MM.1S (cell line): Measurements from ENCODE around the gene RERE.

Experiments used
- DNase-seq: peaks from one replicate; pipeline ENCODE4 v3.0.0-alpha.2; 2015
- H2AFZ ChIP-seq: fragments of 300-600 bp; sonication (generic); 2 replicates; pipeline ENCODE4 v1.6.0; 2016; ENCODE audit warnings: antibody characterized with exemption, low read length
- H3F3A ChIP-seq: fragments of 300-600 bp; sonication (generic); 2 replicates; pipeline ENCODE4 v1.6.1; 2016; ENCODE audit warnings: mild to moderate bottlenecking, antibody characterized with exemption, low read length, moderate library complexity, mixed read lengths; ENCODE audit not compliant: insufficient read depth
- H3K27ac ChIP-seq: fragments of 300-600 bp; sonication (generic); 2 replicates; pipeline ENCODE4 v1.5.1; 2016; ENCODE audit warnings: mild to moderate bottlenecking, low read length
- H3K27me3 ChIP-seq: fragments of 300-600 bp; sonication (generic); replicated peaks from 2 replicates; pipeline ENCODE4 v1.6.0; 2016; ENCODE audit warnings: low read length; ENCODE audit not compliant: insufficient read depth
- H3K36me3 ChIP-seq: fragments of 300-600 bp; sonication (generic); replicated peaks from 2 replicates; pipeline ENCODE4 v1.6.1; 2016; ENCODE audit warnings: mild to moderate bottlenecking, low read length, mixed read lengths; ENCODE audit not compliant: insufficient read depth
- H3K4me1 ChIP-seq: fragments of 300-600 bp; sonication (generic); 2 replicates; pipeline ENCODE4 v1.6.1; 2016; ENCODE audit warnings: low read length, mixed read lengths
- H3K4me2 ChIP-seq: fragments of 300-600 bp; sonication (generic); 2 replicates; pipeline ENCODE4 v1.6.0; 2016; ENCODE audit warnings: low read depth, low read length
- H3K4me3 ChIP-seq: fragments of 300-600 bp; sonication (generic); 2 replicates; pipeline ENCODE4 v1.5.1; 2016; ENCODE audit warnings: low read length, mixed read lengths
- H3K79me2 ChIP-seq: fragments of 300-600 bp; sonication (generic); 2 replicates; pipeline ENCODE4 v1.6.1; 2016; ENCODE audit warnings: mixed run types, low read length, mixed read lengths
- H3K9ac ChIP-seq: fragments of 300-600 bp; sonication (generic); 2 replicates; pipeline ENCODE4 v1.6.1; 2016; ENCODE audit warnings: low read length, mixed read lengths
- H3K9me2 ChIP-seq: fragments of 300-600 bp; sonication (generic); replicated peaks from 2 replicates; pipeline ENCODE4 v1.6.1; 2016; ENCODE audit warnings: mild to moderate bottlenecking, low read length, mixed read lengths; ENCODE audit not compliant: insufficient read depth
- H3K9me3 ChIP-seq: fragments of 300-600 bp; sonication (generic); replicated peaks from 2 replicates; pipeline ENCODE4 v1.6.1; 2016; ENCODE audit warnings: mild to moderate bottlenecking, low read length, mixed read lengths; ENCODE audit not compliant: insufficient read depth
- H4K20me1 ChIP-seq: fragments of 300-600 bp; sonication (generic); 2 replicates; pipeline ENCODE4 v1.6.1; 2016; ENCODE audit warnings: mild to moderate bottlenecking, low read length, moderate library complexity, mixed read lengths; ENCODE audit not compliant: insufficient read depth
- EZH2 ChIP-seq: fragments of 300-600 bp; sonication (generic); optimal IDR thresholded peaks from 2 replicates; pipeline ENCODE3; 2017; ENCODE audit warnings: low read depth, mild to moderate bottlenecking, antibody characterized with exemption, low read length, mixed read lengths
- EZH2phosphoT487 ChIP-seq: fragments of 300-600 bp; sonication (generic); IDR thresholded peaks from 2 replicates; pipeline ENCODE4 v1.6.1; 2018; ENCODE audit warnings: antibody characterized with exemption, low read length
- TF ChIP-seq, protein P1 (sequence below): fragments of 300-600 bp; sonication (generic); IDR thresholded peaks from 2 replicates; pipeline ENCODE4 v1.5.1; 2016; ENCODE audit warnings: antibody characterized with exemption, low read length, mixed read lengths

The RERE gene

DNA sequence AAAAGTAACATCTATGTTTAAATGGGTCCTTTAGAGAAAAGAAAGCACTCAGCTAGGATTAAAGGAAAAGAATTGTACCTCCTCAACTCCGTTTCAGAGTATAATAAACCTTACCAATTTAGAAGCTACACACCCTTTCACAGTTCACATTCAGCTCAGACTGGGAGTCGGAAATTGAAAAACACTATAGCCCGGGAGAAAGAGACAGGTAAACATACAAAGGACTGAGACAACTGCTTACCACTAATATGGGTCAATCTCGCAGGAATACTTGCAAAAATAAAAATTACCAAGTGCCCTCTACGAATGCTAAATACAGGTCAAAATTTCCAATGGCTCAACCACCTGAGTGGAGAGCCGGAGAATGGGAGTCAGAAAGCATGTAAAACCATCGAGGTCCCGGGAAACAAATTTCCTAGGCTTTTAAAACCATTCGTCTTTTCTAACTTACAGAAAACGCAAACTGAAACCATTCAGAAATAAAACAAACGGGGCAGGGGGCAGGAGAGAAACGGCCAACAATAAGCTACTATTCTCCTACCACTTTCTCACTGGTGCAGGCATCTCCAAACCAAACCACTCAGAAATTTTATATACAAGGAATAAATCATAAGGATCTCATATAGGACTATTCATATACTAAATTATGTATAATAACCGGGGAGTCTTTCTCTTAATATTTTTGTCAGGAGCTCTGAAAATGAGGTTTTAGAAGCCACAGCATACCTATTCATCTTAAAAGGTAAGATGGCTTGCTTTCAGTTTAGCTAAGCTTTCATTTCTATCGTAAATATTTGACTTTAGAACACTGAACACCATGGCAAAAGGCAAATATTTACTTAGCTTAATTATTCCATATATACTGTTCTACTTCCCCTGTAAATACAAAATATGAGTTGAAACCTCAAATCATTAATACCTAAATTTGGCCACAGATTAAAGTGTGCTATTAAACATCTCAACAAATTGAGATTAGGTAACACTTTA, 136.5 kb downstream of the RERE start:
- Histone ChIP-seq H3K4me3 (peak overlapping the region; percentile 63), H3K4me2 (peak overlapping the region; percentile 86), H3K4me1 (peaks cover 8% of the 10 kb centered on the region; the same call in 1 of the 2 replicates), H3K9me3 (no peaks in the 10 kb centered on the region), H4K20me1 (no peaks in the 10 kb centered on the region), H3K27me3 (no peaks in the 10 kb centered on the region), H3K27ac (peak overlapping the region; percentile 53; the same call in 1 of the 2 replicates), H3K36me3 (no peaks in the 10 kb centered on the region), H3K79me2 (peaks cover 94% of the 10 kb centered on the region), H2AFZ (0 out of 2 replicates have a peak overlapping the region, but pooled peaks have one; percentile 10), H3F3A (peaks cover 12% of the 10 kb centered on the region), H3K9me2 (no peaks in the 10 kb centered on the region), H3K9ac (peak overlapping the region; percentile 47; the same call in 1 of the 2 replicates)
- DNase-seq, result peak; percentile 29
- TF ChIP-seq EZH2 (no peak), EZH2phosphoT487 (no peak)
- TF ChIP-seq, protein P1, sequence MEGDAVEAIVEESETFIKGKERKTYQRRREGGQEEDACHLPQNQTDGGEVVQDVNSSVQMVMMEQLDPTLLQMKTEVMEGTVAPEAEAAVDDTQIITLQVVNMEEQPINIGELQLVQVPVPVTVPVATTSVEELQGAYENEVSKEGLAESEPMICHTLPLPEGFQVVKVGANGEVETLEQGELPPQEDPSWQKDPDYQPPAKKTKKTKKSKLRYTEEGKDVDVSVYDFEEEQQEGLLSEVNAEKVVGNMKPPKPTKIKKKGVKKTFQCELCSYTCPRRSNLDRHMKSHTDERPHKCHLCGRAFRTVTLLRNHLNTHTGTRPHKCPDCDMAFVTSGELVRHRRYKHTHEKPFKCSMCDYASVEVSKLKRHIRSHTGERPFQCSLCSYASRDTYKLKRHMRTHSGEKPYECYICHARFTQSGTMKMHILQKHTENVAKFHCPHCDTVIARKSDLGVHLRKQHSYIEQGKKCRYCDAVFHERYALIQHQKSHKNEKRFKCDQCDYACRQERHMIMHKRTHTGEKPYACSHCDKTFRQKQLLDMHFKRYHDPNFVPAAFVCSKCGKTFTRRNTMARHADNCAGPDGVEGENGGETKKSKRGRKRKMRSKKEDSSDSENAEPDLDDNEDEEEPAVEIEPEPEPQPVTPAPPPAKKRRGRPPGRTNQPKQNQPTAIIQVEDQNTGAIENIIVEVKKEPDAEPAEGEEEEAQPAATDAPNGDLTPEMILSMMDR, result no peak

DNA sequence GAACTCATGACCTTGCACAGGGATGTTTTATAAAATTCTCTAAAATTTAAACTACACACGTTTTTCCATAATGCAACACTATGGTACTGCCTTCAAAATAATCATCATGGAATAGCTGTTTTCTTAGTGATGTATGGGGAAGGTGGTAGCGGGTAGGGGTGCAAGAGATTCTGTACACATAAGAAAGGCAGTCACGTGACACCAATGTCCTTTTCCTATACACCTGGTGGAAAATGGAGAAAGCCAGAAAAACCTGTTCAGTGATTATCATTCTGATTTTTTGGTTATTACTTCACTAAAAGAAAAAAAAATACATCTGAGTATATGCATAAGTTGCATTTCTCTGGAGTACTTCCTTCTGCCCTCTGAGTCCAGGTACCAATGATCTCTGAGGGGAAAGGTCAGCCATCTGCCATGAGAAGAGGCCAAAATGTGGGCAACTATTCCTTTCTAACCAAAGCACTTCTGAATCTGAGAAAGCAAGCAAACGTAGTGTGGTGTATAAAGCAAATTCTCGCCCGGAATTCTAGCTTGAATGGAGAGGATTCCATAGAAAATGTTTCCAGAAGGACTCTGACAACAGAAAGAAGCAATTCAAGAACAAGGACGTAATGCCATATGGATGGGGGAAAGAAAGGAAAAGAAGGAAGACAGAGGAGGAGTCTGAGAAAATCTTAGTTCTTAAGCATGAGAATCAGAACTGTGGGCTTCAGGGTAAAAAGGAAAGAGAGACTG, 137.3 kb downstream of the RERE start:
- Histone ChIP-seq H3K36me3 (no peaks in the 10 kb centered on the region), H3K79me2 (peaks cover 92% of the 10 kb centered on the region), H4K20me1 (no peaks in the 10 kb centered on the region), H3K27me3 (no peaks in the 10 kb centered on the region), H3K4me2 (peak overlapping the region; percentile 86), H2AFZ (no peak overlapping the region), H3K9me3 (no peaks in the 10 kb centered on the region), H3K27ac (peak overlapping the region; percentile 53; the same call in 1 of the 2 replicates), H3K9ac (peak overlapping the region; percentile 47; the same call in 1 of the 2 replicates), H3K9me2 (no peaks in the 10 kb centered on the region), H3F3A (peaks cover 12% of the 10 kb centered on the region), H3K4me1 (peaks cover 8% of the 10 kb centered on the region; the same call in 1 of the 2 replicates), H3K4me3 (peak overlapping the region; percentile 63)
- TF ChIP-seq, protein P1, result no peak
- TF ChIP-seq EZH2 (no peak), EZH2phosphoT487 (no peak)
- DNase-seq, result no peak

DNA sequence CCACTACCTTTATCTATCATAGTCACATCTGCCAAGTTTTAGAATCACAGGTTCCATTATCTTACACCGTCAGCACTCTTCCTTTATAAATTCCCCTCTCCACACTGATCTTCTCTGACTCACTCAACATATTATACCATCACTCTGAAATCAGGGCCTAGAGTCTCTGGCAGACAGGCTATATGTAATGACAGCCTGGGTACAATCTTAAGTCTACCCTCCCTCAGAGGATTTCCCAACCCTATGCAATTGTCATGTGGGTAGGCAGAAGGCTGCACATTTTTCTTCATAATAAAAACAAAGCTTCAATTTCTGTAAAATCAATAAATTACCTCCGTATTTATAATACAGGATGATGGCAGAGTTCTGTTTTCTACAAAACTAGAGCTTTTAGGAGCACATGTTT, 138.0 kb downstream of the RERE start:
- TF ChIP-seq EZH2 (no peak), EZH2phosphoT487 (no peak)
- Histone ChIP-seq H3F3A (peaks cover 12% of the 10 kb centered on the region), H3K9me2 (no peaks in the 10 kb centered on the region), H3K9ac (no peak overlapping the region), H3K27me3 (no peaks in the 10 kb centered on the region), H3K79me2 (peaks cover 90% of the 10 kb centered on the region), H3K27ac (no peak overlapping the region), H3K4me2 (no peak overlapping the region), H3K4me1 (peaks cover 8% of the 10 kb centered on the region; the same call in 1 of the 2 replicates), H3K4me3 (no peak overlapping the region), H3K9me3 (no peaks in the 10 kb centered on the region), H4K20me1 (no peaks in the 10 kb centered on the region), H3K36me3 (no peaks in the 10 kb centered on the region), H2AFZ (no peak overlapping the region)
- no peak for DNase-seq
